Left hindlimb (tissue), 1 donor: ENCODE measurements around the gene PRKCG.
"Not testable (repeated sequence)": the region's sequence is repeated elsewhere in the genome, so short reads cannot be mapped to it uniquely, and the experiment has no call there.

ENCODE experiments used
- DNase-seq: peaks from one replicate; pipeline ENCODE4 v3.0.0-alpha.2; 2018

Gene PRKCG

GRCh38 chr19:53945998-53946397, 64.0 kb downstream of the PRKCG start:
- no peak for DNase-seq

GRCh38 chr19:53947624-53948023, 65.6 kb downstream of the PRKCG start:
- no peak for DNase-seq

- DNase-seq = not testable (repeated sequence)
Observed at GRCh38 chr19:53948611-53949010, 66.6 kb downstream of the PRKCG start.

GRCh38 chr19:53951436-53951835, 69.4 kb downstream of the PRKCG start:
- no peak for DNase-seq

GRCh38 chr19:53951947-53952346, 70.0 kb downstream of the PRKCG start:
- no peak for DNase-seq

GRCh38 chr19:53953383-53953782, 71.4 kb downstream of the PRKCG start:
- DNase-seq = no peak
